H54 (cell line): ENCODE measurements around the gene PLXNC1.

Experiments
- DNase-seq: peaks from one replicate; pipeline ENCODE4 v3.0.0; 2011; ENCODE audit warnings: low spot score, mixed read lengths; ENCODE audit not compliant: insufficient read length
- FAIRE-seq: peaks from 3 replicates; lab custom pipeline; 2011; peaks lifted over from hg19 to GRCh38; lab: Jason Lieb, UNC
- POLR2A ChIP-seq: IDR thresholded peaks from 2 replicates; pipeline ENCODE4 v1.6.1; 2011; ENCODE audit warnings: low read depth, mild to moderate bottlenecking, low read length

PLXNC1 gene

GRCh38 chr12:94191023-94191422, 42.6 kb downstream of the PLXNC1 start:
- no peak for TF ChIP-seq POLR2A
- DNase-seq (no peak), FAIRE-seq (no peak)

- DNase-seq (no peak), FAIRE-seq (no peak)
- no peak for TF ChIP-seq POLR2A
Measured at GRCh38 chr12:94191811-94192210, 43.4 kb downstream of the PLXNC1 start.

DNA sequence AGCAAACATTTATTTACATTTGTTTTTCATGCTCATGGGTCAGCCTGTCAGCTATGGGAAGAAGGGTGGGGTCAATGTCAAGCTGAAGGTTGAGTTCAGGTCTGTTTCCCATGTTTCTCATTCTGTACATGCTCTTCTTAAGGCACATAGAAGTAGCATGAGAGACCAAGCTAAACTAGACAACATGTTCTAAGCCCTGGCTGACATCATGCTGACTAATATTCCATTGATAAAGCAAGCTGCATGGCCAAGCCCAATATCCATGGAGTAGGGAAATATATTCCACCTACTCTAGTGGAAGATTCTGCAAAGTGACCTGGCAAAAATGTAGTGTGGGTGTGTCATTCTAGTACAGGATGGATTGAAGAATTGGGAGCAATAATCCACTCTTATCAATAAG, 44.1 kb downstream of the PLXNC1 start:
- no peak for FAIRE-seq
- no peak for DNase-seq
- TF ChIP-seq POLR2A, result no peak

DNA sequence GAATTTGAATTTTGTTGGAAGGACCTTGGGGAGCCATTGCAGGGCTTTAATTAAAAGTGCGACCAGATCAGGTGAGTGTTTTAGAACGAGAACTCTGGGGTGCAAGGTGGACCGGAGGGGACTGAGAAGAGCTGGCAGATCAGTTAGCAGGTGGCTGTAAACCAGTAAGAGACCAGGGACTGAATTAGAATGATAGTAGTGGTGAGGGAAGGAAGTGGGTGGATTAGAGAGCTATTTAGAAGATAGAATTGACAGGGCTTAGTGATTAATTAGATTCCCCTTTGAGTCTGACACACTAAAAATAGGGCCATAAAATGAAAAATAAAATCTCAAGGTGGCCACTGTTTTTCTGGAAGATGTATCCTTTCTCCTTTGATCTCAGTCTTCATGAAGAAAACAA, 44.8 kb downstream of the PLXNC1 start:
- TF ChIP-seq POLR2A, result no peak
- no peak for FAIRE-seq
- no peak for DNase-seq

DNA sequence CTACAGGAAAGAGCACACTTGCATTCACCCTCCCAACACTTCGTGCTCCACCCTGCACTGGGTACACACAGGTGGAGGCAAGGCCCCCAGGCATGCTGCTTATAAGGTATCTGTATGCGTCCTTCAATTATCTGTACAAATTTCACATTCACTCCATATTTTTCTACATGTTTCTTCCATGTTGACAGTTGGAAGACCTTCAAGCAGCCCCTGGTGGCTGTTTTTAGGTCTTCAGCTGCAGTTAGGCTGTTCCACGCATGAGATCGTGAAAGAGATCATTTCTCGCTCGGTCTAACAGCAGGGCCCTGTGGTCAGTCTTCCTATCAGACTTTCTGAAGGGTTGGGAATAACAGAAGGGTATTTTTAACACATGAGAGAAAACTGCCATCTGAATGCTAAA, 47.1 kb downstream of the PLXNC1 start:
- TF ChIP-seq POLR2A, result no peak
- no peak for DNase-seq
- FAIRE-seq, result no peak

DNA sequence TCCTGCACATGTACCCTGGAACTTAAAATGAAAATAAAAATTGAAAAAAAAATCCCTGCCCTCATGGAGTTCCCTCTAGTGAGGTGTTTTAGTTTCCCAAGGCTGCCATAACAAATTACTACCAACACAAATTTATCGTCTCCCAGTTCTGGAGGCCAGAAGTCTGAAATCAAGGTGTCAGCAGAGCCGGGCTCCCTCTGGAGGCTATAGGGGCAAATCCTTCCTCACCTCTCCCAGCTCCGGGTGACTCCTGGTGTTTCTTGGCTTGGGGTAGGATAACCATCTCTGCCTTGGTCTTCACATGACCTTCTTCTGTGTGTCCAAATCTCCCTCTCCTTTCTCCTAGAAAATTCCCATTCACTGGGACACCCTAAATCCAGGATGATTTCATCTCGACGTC, 50.1 kb downstream of the PLXNC1 start:
- no peak for FAIRE-seq
- TF ChIP-seq POLR2A, result no peak
- DNase-seq, result no peak

DNA sequence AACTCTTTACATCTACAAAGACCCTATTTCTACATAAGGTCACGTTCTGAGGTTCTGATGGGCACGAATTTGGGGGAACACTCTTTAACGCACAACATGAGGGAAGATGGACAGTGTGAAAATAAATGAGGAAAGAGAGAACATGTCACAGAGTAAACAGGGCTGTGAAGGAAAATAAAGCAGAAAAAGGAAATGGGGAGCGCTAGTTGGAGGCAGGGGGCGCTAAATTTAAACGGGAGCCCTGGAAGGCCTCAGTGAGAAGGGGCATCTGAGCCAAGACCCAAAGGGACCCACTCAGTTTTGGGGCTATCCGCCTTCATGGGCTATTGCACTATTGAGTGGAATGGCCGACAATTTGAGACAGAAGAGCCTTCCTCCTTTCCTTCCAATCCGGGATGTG, 50.5 kb downstream of the PLXNC1 start:
- FAIRE-seq (no peak), DNase-seq (no peak)
- TF ChIP-seq POLR2A, result no peak

DNA sequence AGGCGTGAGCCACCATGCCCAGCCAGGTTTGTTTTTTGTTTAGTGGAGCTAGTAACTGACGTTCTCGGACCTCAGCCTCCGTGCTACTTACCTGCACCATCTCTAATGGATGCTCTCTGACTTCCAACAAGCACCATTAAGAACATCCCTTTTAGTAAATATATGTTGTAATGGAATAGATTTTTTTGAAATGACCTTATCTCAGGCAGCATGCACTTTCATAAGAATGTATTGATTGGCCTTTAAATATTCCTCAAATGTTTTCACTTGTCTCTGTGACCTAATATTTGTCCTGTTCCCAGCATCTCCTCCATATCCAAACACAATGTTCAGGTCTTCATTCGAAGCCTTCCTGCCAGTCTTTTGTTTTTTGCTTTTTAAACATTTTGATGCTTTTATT, 51.7 kb downstream of the PLXNC1 start:
- FAIRE-seq (no peak), DNase-seq (no peak)
- no peak for TF ChIP-seq POLR2A

- FAIRE-seq, result no peak
- TF ChIP-seq POLR2A, result no peak
- DNase-seq, result no peak
Measured at GRCh38 chr12:94200695-94201094, 52.3 kb downstream of the PLXNC1 start.

DNA sequence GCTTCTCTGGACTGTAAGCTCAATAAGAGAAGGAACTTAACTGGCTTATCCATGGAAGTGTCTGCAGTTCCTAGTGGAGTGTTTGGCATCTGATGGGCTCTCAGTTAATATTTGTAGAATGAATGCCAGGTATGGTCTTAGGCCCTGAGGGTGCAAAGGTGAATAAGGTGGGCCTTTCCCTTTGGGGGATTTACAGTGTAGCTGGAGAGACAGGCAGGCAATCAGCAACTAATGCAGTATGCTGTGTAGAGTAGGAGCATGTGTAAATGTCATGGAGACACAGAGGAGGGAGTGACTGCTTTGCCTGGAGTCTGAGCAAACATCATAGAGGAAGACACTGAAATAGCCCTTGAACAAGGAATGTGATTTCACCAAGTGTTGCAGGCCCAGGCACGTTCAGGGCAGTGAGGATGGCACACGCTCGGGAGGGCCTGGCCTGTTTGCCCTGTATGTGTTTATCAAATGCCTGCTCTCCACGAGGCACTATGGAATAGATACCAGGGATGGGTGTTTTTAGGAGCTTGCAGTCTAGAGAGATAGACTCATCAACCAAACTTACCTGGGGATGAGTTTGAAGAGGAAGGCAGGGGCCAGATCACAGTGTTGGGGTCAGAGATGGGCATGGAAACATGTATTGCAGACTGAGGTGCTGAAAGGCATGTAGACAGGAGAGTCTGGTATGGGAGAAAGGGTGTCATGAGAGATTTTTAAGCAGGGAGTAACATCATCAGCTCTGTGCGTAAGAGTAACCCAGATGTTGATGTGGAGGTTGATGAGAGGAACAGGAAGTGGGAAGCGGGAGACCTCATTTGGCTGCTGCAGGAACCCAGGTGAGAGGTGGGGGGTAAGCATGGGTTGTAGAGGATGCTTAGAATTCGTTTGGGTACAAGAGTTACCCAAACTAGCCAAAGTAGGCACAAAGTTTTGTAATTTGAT, 54.1 kb downstream of the PLXNC1 start:
- FAIRE-seq, result no peak
- no peak for DNase-seq
- no peak for TF ChIP-seq POLR2A

DNA sequence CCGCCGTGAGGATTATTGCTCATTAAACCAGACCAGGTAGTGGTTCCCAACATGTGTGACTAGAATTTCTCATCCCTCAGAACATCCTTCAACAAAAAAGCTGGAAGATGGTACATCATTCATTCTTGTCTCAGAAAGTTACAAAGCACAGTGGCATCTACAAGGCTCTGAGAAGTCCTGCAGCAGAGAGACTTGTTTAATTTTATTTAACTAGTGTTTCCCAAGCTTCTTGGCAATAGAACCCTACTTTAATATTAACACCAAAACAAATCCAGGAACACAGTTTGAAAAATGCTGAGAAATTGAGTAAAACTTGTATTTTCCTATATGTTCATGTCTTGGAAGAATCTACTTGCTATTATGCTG, 54.8 kb downstream of the PLXNC1 start:
- DNase-seq, result no peak
- FAIRE-seq, result no peak
- TF ChIP-seq POLR2A, result no peak

- TF ChIP-seq POLR2A, result no peak
- DNase-seq (no peak), FAIRE-seq (no peak)
Measured at GRCh38 chr12:94203796-94204195, 55.4 kb downstream of the PLXNC1 start.

DNA sequence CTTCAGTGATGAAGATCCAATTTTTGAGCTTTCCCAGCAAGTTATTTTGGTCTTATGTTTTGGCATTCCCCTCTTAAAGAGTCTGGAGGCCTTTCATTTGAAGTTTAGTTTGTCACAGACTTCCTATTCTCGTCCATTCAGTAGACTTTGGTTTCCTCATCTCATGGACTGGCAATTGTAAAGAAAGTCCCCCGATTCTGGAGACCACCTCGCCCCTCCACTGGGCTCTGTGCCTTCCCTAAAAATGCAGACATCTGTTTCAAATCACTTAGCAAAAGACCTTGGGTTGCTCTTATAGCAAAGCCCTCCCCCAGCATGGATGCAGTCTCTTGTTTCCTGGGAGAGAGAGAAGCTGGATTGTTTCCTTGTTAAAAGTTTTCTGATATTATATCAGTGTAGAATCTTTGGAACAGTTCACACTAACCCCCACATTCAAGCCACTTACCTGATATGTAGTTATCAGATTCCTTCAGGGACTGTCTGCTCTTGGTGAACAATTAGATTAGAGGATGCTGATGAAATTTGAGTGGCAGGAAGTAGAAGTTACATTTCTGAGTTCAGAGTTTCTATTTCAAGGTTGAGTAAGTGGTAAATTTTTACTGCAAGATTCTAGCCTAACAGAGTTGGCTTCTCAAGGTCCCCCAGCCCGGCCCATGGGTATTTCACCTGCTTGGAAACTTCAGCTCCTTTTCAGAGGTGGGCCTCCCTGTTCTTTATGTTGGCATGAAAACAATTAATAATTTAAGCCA, 56.3 kb downstream of the PLXNC1 start:
- no peak for FAIRE-seq
- DNase-seq, result no peak
- no peak for TF ChIP-seq POLR2A

DNA sequence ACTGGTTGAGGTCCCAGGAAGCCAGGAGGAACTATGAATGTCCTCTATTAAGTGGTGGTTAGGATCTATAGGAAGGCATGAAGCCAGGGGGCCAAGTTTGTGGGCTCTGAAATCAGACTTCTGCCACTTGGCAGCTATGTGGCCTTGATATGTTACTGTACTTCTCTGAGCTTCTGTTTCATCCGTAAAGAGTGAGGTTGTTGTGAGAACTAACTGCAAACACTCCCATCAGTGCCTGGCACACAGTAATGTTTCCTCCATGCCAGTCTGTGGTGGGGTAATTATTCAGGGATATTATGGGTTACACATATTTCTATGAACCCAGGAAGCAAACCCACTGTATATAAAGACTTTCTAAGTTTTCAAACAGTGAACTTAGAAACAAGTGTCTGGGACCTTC, 57.4 kb downstream of the PLXNC1 start:
- no peak for TF ChIP-seq POLR2A
- no peak for DNase-seq
- no peak for FAIRE-seq

- FAIRE-seq, result no peak
- no peak for DNase-seq
- no peak for TF ChIP-seq POLR2A
Measured at GRCh38 chr12:94206886-94207285, 58.5 kb downstream of the PLXNC1 start.

DNA sequence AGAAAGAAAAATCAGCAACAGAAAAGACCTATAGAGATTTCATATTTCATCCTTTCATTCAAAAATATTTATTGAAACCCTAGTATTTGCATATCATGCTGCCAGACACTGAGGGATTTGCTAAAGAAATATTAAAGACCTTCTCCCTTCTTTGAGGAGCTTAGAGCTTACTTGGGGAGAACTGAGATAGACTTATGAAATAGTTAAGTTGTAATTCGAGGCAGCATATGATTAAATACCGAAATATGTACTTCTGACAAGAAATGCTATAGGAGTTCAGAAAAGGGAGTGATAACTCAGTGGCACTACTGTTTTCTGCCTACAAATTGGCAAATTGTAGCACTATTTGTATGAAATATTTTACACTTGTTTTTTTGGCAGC, 59.1 kb downstream of the PLXNC1 start:
- FAIRE-seq (no peak), DNase-seq (no peak)
- no peak for TF ChIP-seq POLR2A
